LNCaP clone FGC (cell line): ENCODE results near the gene CHRM3.
"Not testable (repeated sequence)": the region's sequence is repeated elsewhere in the genome, so short reads cannot be mapped to it uniquely, and the experiment has no call there.

Experiments used
- DNase-seq: peaks from one replicate; pipeline ENCODE4 v3.0.0-alpha.2; 2011; ENCODE audit warnings: low read depth
- H3K4me3 ChIP-seq: 2 replicates; pipeline ENCODE4 v1.5.1; 2011; ENCODE audit warnings: mild to moderate bottlenecking, low read depth, low read length, control low read depth
- CTCF ChIP-seq: IDR thresholded peaks from 2 replicates; pipeline ENCODE4 v1.5.1; 2012; ENCODE audit warnings: mild to moderate bottlenecking; ENCODE audit not compliant: control insufficient read depth, insufficient read depth; ENCODE audit errors: extremely low read depth

CHRM3 gene

GRCh38 chr1:239354231-239354630 is 32.1 kb upstream of the CHRM3 start:
- H3K4me3 ChIP-seq, result no peak overlapping the region
- TF ChIP-seq CTCF, result no peak
- DNase-seq, result no peak

- no peak for DNase-seq
- no peak for TF ChIP-seq CTCF
- no peak overlapping the region for H3K4me3 ChIP-seq
Measured at GRCh38 chr1:239357867-239358266, 28.5 kb upstream of the CHRM3 start.

- H3K4me3 ChIP-seq, result no peak overlapping the region
- DNase-seq, result no peak
- no peak for TF ChIP-seq CTCF
Measured at GRCh38 chr1:239361403-239361802, 25.0 kb upstream of the CHRM3 start.

GRCh38 chr1:239363930-239364329 is 22.4 kb upstream of the CHRM3 start:
- TF ChIP-seq CTCF, result no peak
- no peak for DNase-seq
- H3K4me3 ChIP-seq, result no peak overlapping the region

- H3K4me3 ChIP-seq, result no peak overlapping the region
- no peak for DNase-seq
- TF ChIP-seq CTCF, result no peak
Measured at GRCh38 chr1:239367196-239367810, 19.1 kb upstream of the CHRM3 start.

- no peak for TF ChIP-seq CTCF
- H3K4me3 ChIP-seq, result no peak overlapping the region
- no peak for DNase-seq
Measured at GRCh38 chr1:239368436-239369109, 17.8 kb upstream of the CHRM3 start.

- not testable (repeated sequence) for H3K4me3 ChIP-seq, DNase-seq
Measured at GRCh38 chr1:239370869-239371268, 15.5 kb upstream of the CHRM3 start.
